Thymus (tissue), 11 donors: Measurements from ENCODE around the gene DLX6. TPM values are rescaled to one million over a fixed set of nuclear protein-coding genes. Genes with fewer than 3 reads are reported as not detected.

Experiments used
- DNase-seq, 9 donors: peaks; one replicate each; pipeline ENCODE4 v3.0.0-alpha.2; 2013; ENCODE audit warnings: low spot score in 9 of 9, low read depth in 6 of 9, missing footprints in 1 of 9
- H3K27ac ChIP-seq, 2 donors: one replicate each; pipeline ENCODE4 v1.5.1; 2013; ENCODE audit warnings: control low read depth in 1 of 2, low read depth in 1 of 2, low read length in 1 of 2, mild to moderate bottlenecking in 1 of 2, moderate library complexity in 1 of 2
- H3K27me3 ChIP-seq, 2 donors: one replicate each; pipeline ENCODE4 v1.5.1; 2013; ENCODE audit warnings: low read length in 1 of 2; ENCODE audit not compliant: control insufficient read depth in 2 of 2, insufficient read depth in 1 of 2
- H3K36me3 ChIP-seq, 2 donors: one replicate each; pipeline ENCODE4 v1.5.1; 2013; ENCODE audit warnings: low read length in 1 of 2, mild to moderate bottlenecking in 1 of 2, moderate library complexity in 1 of 2; ENCODE audit not compliant: control insufficient read depth in 2 of 2, insufficient read depth in 2 of 2
- H3K4me1 ChIP-seq, 2 donors: one replicate each; pipeline ENCODE4 v1.5.1; 2013; ENCODE audit warnings: low read length in 2 of 2; ENCODE audit not compliant: control insufficient read depth in 2 of 2, insufficient read depth in 2 of 2
- H3K4me3 ChIP-seq, 2 donors: one replicate each; pipeline ENCODE4 v1.5.1; 2013; ENCODE audit warnings: low read length in 2 of 2, control low read depth in 1 of 2, mild to moderate bottlenecking in 1 of 2
- H3K9me3 ChIP-seq, 2 donors: one replicate each; pipeline ENCODE4 v1.5.1; 2013; ENCODE audit warnings: low read length in 1 of 2, mild to moderate bottlenecking in 1 of 2; ENCODE audit not compliant: control insufficient read depth in 2 of 2, insufficient read depth in 1 of 2
- WGBS: extraction: QIAGEN DNeasy Blood & Tissue Kit; methylation state at CpG from one replicate; pipeline ENCODE4 v1.1.7; 2013; 5-methylcytosine and 5-hydroxymethylcytosine counted together
- polyA plus RNA-seq: library from polyadenylated mRNA; stranded (reverse); fragments of 200-250 nt; gene quantifications from one replicate; pipeline ENCODE4 v1.2.3, GENCODE V29; 2013
- total RNA-seq: library from RNA; stranded (reverse); fragments of 120-200 nt; gene quantifications from one replicate; pipeline ENCODE4 v1.2.4, GENCODE V29; 2013
- donor health status: healthy.

Gene DLX6
- total and polyA plus RNA-seq, 2 donors = 0.47 to 1.4 TPM

DNA sequence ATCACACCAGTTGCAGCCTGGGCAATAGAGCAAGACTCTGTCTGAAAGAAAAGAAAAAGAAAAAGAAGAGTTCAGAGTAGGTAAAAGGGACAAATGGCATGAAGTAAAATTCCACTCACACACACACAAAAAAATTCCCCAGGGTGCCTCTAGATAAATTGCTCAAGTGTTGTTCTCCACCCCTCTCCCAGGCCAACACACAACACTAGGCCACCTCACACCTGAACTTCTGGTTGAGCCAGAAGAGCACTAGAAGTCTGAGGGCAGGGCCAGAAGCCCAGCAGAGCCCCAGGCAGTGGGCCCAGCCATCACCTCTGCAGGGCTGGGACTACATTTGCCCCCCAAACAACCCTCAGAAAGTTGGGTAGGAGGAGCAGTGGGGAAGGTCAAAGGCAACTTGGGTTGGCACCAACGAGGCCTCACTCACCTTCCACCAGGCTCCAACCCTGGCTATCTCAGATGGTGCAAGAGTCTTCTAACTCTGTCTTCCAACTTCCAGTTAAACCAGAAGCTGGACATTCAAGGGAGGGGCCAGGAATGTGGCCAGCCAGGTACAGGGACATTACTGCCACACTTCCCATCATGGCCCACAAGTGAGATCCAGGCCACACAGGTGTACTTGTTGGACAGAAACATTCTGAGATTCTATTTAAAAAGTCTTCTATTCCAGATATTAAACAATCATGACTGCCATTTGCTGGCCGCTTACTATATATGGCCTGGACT lies 25.6 kb upstream of the DLX6 start:
- no peak for DNase-seq
- Histone ChIP-seq H3K27me3 (peaks cover 0 to 3% of the 10 kb centered on the region in 2 donors), H3K4me1 (no peaks in the 10 kb centered on the region), H3K4me3 (no peak overlapping the region), H3K9me3 (no peaks in the 10 kb centered on the region), H3K27ac (no peak overlapping the region), H3K36me3 (no peaks in the 10 kb centered on the region)
- 90% methylated on average over 2 of the region's 2 CpGs for WGBS

DNA sequence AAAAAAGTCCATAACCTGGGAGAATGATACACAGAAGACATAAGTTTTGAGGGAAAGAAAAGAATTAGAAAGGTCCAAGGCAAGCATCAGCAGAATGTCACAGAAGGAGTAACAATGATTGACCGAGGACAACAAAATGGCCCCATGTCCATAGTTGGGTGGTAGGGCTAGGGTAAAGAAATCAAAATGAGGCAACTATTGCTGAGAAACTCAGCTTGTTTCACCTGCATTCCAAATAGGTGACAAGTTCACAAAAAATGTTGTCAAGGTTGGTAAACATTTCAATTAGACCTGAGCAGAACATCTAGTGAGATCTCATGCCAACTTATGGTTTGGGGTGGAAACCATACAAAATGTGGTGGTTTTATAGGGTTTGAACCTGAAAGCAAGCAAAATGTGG lies 22.8 kb upstream of the DLX6 start:
- H3K27ac ChIP-seq = no peak overlapping the region
- 98% methylated on average over 1 of the region's 1 CpG for WGBS
- DNase-seq = no peak
- no peaks in the 10 kb centered on the region for H3K36me3 ChIP-seq
- no peaks in the 10 kb centered on the region for H3K9me3 ChIP-seq
- no peak overlapping the region for H3K4me3 ChIP-seq
- no peaks in the 10 kb centered on the region for H3K4me1 ChIP-seq
- H3K27me3 ChIP-seq = peaks cover 0 to 11% of the 10 kb centered on the region in 2 donors

DNA sequence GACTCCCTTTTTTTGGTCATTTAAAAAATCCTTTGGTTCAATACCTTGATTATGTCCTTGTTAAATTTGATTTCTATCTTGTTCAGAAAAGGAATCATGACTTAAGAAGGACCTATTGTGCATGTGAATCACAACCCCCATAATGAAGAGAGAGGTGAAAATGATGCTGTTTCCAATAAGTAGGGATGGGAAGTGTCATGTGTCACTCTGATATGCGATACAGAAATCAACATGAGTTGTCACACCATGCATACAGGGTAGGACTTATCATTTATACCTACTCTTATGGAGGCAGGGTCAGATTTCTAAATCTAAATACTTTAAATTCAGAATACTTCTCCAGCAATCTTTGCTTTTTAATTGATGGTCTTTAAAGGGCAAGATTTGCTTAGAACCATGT lies 19.4 kb upstream of the DLX6 start:
- no peak overlapping the region for H3K27ac ChIP-seq
- no peak for DNase-seq
- WGBS = 59% methylated on average over 1 of the region's 1 CpG
- peaks cover 15 to 38% of the 10 kb centered on the region in 2 donors for H3K27me3 ChIP-seq
- H3K36me3 ChIP-seq = no peaks in the 10 kb centered on the region
- no peaks in the 10 kb centered on the region for H3K9me3 ChIP-seq
- no peaks in the 10 kb centered on the region for H3K4me1 ChIP-seq
- H3K4me3 ChIP-seq = no peak overlapping the region

DNA sequence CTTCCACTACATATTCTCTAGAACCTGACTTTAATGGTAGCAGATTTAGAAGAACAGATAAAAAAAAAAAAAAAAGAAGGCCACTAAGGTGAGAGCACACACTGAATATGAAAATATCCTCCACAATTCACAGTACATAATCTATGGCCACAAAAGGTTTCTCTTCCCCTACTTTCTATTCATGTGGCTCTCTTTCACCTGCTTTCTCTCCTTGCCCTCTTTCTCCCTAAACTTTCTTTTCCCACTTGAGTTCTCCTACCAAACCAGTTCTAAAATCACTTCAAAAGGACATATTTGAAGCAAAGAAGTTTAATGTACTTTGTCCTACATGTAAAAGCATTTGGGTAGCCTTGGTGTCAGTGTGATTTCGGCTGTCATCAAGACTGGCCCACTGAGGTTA lies 18.5 kb upstream of the DLX6 start:
- Histone ChIP-seq H3K27me3 (peaks cover 20 to 46% of the 10 kb centered on the region in 2 donors), H3K4me3 (no peak overlapping the region), H3K9me3 (no peaks in the 10 kb centered on the region), H3K4me1 (no peaks in the 10 kb centered on the region), H3K36me3 (no peaks in the 10 kb centered on the region), H3K27ac (no peak overlapping the region)
- WGBS = 76% methylated on average over 1 of the region's 1 CpG
- no peak for DNase-seq

DNA sequence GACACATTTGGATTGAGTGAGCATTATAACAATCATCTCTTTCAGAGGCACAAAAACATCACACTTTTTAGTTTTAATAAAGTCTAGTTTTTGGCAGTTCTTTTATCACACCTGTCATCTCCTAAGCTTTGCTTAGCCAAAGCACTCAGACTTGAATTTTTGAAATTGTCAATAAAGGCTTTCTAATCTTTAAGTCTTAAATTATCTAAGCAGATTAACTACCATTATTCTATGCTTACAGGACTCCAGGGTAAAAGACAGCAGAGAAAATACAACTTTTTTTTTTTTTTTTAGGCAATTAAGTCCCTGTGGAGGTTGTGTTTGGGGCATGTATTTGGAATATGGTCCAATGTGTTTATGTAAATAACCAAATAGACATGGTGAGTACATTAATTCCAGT lies 17.6 kb upstream of the DLX6 start:
- no peak for DNase-seq
- Histone ChIP-seq H3K4me3 (no peak overlapping the region), H3K9me3 (peaks cover 0 to 3% of the 10 kb centered on the region in 2 donors), H3K27me3 (peaks cover 28 to 54% of the 10 kb centered on the region in 2 donors), H3K36me3 (no peaks in the 10 kb centered on the region), H3K27ac (no peak overlapping the region), H3K4me1 (no peaks in the 10 kb centered on the region)

DNA sequence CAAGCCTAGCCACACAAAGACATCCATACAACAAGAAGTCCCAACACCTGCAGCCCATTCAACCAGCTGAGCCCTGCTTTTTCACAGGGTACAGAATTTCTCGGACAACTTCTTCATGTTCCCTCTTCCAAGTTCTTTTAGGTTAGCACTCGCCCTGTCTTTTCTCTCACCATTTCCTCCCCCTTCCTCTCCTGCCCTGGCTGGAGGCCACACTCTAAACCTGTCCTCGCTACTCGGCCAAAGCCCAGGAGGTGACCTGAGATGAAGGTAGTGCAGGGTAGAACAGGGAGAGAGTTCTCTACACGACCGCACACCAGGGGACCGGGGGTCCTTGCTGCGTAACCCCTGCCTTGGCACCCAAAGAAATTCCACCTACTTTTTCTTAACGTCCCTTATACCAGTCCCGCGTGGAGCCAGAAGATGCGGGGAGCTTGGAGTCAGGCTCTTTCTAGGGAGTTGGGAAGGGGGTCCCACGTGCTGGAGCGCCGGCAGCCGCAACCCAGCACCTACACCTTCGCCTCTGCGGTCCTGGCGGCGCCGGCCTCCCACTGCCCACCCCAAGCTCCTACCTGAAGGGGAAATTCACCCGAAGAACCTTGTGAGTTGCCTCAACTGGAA lies 16.0 kb upstream of the DLX6 start:
- no peaks in the 10 kb centered on the region for H3K36me3 ChIP-seq
- H3K27ac ChIP-seq = no peak overlapping the region
- no peak for DNase-seq
- 12% methylated on average over 22 of the region's 22 CpGs for WGBS
- H3K4me3 ChIP-seq = no peak overlapping the region
- peaks cover 43 to 71% of the 10 kb centered on the region in 2 donors for H3K27me3 ChIP-seq
- H3K9me3 ChIP-seq = peaks cover 1 to 10% of the 10 kb centered on the region in 2 donors
- H3K4me1 ChIP-seq = no peaks in the 10 kb centered on the region

DNA sequence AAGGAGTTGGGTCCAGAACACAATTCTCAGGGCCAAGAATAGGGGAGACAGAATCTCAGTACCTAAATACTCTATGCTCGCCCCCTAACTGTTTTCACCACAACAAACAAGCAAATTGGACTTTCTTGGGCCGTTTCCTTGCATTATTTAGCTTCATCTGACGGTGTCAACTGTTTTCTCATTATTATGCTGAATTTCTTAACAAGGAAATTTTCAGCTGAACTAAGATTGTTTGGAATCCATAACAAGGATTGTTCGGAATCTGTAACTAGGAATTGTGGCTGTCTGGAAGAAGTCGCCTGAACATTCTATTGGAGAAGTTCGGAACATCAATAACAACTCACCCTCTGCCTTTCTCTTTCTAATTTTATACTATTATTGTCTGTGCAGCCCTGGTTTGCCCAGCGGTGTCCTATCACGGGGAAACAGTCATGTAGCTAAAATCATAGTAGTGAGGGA lies 15.5 kb upstream of the DLX6 start:
- 14% methylated on average over 8 of the region's 8 CpGs for WGBS
- Histone ChIP-seq H3K27me3 (peaks cover 46 to 76% of the 10 kb centered on the region in 2 donors), H3K36me3 (no peaks in the 10 kb centered on the region), H3K4me3 (no peak overlapping the region), H3K27ac (no peak overlapping the region), H3K4me1 (no peaks in the 10 kb centered on the region), H3K9me3 (peaks cover 1 to 10% of the 10 kb centered on the region in 2 donors)
- DNase-seq = no peak

DNA sequence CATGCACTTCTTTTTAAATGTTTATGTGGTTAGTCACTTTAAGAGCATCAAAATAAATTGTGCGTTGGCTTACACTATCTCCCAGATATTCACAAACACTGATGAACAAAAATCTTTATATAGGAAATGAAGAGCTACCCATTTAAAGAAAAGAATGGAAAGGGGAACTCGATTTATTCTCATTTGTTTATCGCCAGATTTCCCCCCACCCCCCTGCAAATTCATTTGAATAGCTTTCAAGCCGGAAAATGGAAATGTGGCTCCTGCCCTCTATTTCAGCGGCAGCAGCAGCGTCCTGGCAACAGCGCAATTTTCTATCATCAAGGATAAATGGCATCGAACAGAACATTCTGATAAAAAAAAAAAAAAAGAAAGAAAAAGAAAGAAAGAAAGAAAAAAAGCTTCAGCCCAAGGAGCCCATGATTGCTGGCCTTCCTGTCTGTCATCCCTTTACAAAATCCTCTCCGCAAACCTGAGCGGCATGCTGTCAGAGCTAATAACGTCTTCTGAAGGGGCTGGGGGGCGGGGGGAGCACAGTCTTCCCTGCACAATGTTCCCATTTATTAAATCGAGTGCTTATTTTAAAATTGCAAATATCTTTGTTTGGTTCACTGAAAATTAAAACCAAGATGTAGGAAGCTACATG lies 13.7 kb upstream of the DLX6 start:
- Histone ChIP-seq H3K4me3 (no peak overlapping the region), H3K27ac (no peak overlapping the region), H3K27me3 (peaks cover 60 to 91% of the 10 kb centered on the region in 2 donors), H3K4me1 (no peaks in the 10 kb centered on the region), H3K36me3 (no peaks in the 10 kb centered on the region), H3K9me3 (peaks cover 1 to 10% of the 10 kb centered on the region in 2 donors)
- 12% methylated on average over 13 of the region's 13 CpGs for WGBS
- DNase-seq = no peak
